Measurements from ENCODE around the gene XPO6. TPM values are rescaled to one million over a fixed set of nuclear protein-coding genes. Genes with fewer than 3 reads are reported as not detected.

XPO6 gene
- total RNA-seq, 1 experiment from 2014 or later: 124 TPM

GRCh38 chr16:28085389-28086171 lies 126.2 kb downstream of the XPO6 start:
- Mint-ChIP-seq H3K4me1 (peaks cover 0 to 2% of the 10 kb centered on the region in 2 experiments; a peak in 1 of 4 replicates), H3K27me3 (ENCODE audit: low read depth) (peaks cover 2% of the 10 kb centered on the region), H3K27ac (peak overlapping the region in 1 of 3 experiments; percentile 48; a peak in 1 of 7 replicates), H3K9me3 (no peaks in the 10 kb centered on the region; a peak in 1 of 5 replicates), H3K36me3 (ENCODE audit: insufficient read depth in 1 of 3, low read depth in 3 of 3) (no peaks in the 10 kb centered on the region), H3K4me3 (no peak overlapping the region; a peak in 1 of 5 replicates)
- Histone ChIP-seq H3K4ac (ENCODE audit: low read depth, low read length) (no peak overlapping the region), H3K9me3 (ENCODE audit: control insufficient read depth, low read depth, low read length) (no peaks in the 10 kb centered on the region), H4K8ac (replicated peaks; ENCODE audit: insufficient read length, low read depth, low read length) (no peak overlapping the region), H4K91ac (ENCODE audit: insufficient read length, low read depth, low read length) (no peak overlapping the region), H2AK5ac (ENCODE audit: insufficient read length, low read length) (no peak overlapping the region), H3K23ac (ENCODE audit: insufficient read length, low read depth, low read length) (no peak overlapping the region), H3K56ac (ENCODE audit: insufficient read length, low read depth, low read length) (no peak overlapping the region), H3T11ph (ENCODE audit: low read length) (no peak overlapping the region), H3K18ac (ENCODE audit: insufficient read length, low read depth, low read length) (no peak overlapping the region), H2BK15ac (ENCODE audit: low read depth, low read length) (no peak overlapping the region), H3K23me2 (ENCODE audit: insufficient read length, low read depth, low read length, poor library complexity, severe bottlenecking) (peaks cover 4% of the 10 kb centered on the region), H3K9ac (ENCODE audit: extremely low read depth, insufficient read length, low read length) (no peak overlapping the region), H2BK120ac (ENCODE audit: low read depth, low read length, poor library complexity, severe bottlenecking) (no peak overlapping the region), H4K5ac (ENCODE audit: insufficient read length, low read depth, low read length) (no peak overlapping the region), H4K20me1 (ENCODE audit: control insufficient read depth, insufficient read depth, insufficient read length) (peaks cover 2% of the 10 kb centered on the region), H2BK12ac (ENCODE audit: insufficient read length, low read depth, low read length) (no peak overlapping the region), H2BK5ac (ENCODE audit: insufficient read length, low read length) (no peak overlapping the region), H3K4me2 (ENCODE audit: insufficient read depth, insufficient read length, low read length) (no peak overlapping the region), H3K27ac (ENCODE audit: insufficient read length, low read depth, low read length) (no peak overlapping the region), H3K4me1 (ENCODE audit: insufficient read depth, low read length) (no peaks in the 10 kb centered on the region), H2AFZ (ENCODE audit: low read length) (no peak overlapping the region), H3K14ac (ENCODE audit: insufficient read depth, low read length) (no peak overlapping the region), H3K27me3 (ENCODE audit: insufficient read depth, low read length) (no peaks in the 10 kb centered on the region), H2BK20ac (ENCODE audit: low read depth, low read length, poor library complexity, severe bottlenecking) (no peak overlapping the region), H3K79me1 (ENCODE audit: insufficient read depth, low read depth, low read length, poor library complexity, severe bottlenecking) (no peaks in the 10 kb centered on the region), H3K79me2 (ENCODE audit: insufficient read depth, low read length) (no peaks in the 10 kb centered on the region)
- WGBS (ENCODE audit: extremely low coverage, insufficient read length, low lambda C conversion rate): no CpG with 5 or more reads among the region's 12 CpGs
- TF ChIP-seq CTCF (conservative IDR thresholded peaks at IDR 0.05): no peak
- DNase-seq: no peak

All from H9 (cell line).